HG02884 (cell line): ENCODE data around the gene CYS1.

ENCODE experiments used
- ATAC-seq: cut with Tn5 transposase; IDR thresholded peaks from one replicate; pipeline ENCODE4 v1.9.1; 2021; ENCODE audit warnings: mild to moderate bottlenecking, moderate library complexity; ENCODE audit not compliant: unreplicated experiment

CYS1 gene

GRCh38 chr2:10052216-10052615 is 28.0 kb downstream of the CYS1 start:
- ATAC-seq, result no peak

GRCh38 chr2:10048501-10049171 is 31.6 kb downstream of the CYS1 start:
- ATAC-seq, result no peak

DNA sequence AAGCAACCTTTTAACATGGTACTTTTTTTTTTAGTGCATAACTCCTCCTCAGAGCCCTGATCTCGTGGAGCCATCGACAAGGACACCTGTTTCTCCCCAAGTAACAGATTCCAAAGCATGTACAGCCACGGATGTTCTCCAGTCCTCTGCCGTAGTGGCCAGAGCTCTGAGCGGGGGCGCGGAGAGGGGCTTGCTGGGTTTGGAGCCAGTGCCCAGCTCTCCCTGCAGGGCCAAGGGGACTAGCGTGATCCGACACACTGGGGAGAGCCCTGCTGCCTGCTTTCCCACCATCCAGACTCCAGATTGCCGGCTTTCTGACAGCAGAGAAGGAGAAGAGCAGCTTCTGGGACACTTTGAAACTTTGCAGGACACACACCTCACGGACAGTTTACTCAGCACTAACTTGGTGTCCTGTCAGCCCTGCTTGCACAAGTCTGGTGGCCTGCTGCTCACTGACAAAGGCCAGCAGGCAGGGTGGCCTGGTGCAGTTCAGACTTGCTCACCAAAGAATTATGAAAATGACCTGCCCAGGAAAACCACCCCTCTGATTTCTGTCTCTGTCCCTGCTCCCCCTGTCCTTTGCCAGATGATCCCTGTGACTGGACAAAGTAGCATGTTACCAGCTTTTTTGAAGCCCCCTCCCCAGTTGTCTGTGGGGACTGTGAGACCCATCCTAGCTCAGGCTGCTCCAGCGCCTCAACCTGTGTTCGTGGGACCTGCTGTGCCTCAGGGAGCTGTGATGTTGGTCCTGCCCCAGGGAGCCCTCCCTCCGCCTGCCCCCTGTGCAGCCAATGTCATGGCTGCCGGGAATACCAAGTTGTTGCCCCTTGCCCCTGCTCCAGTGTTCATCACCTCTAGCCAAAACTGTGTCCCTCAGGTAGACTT is 32.4 kb downstream of the CYS1 start:
- no peak for ATAC-seq

DNA sequence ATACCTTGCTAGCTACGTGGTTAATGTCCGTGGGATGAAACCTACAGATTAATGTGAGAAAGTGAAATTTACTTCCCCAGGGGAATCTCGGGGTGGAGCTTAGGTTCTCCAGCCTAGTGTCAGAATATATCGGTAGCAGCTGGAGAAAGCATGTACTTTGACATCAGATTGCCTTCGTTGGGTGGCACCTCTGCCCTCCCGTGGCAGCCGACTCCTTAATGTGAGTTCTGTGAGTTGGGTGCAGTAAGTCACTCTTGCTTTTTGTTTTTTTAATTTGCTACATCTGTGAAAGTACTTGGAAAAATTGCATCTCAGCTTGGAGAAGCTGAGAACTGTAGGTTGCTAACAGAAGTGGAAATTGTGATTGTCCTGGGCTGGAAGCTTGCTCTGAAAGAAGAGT is 33.3 kb downstream of the CYS1 start:
- no peak for ATAC-seq

DNA sequence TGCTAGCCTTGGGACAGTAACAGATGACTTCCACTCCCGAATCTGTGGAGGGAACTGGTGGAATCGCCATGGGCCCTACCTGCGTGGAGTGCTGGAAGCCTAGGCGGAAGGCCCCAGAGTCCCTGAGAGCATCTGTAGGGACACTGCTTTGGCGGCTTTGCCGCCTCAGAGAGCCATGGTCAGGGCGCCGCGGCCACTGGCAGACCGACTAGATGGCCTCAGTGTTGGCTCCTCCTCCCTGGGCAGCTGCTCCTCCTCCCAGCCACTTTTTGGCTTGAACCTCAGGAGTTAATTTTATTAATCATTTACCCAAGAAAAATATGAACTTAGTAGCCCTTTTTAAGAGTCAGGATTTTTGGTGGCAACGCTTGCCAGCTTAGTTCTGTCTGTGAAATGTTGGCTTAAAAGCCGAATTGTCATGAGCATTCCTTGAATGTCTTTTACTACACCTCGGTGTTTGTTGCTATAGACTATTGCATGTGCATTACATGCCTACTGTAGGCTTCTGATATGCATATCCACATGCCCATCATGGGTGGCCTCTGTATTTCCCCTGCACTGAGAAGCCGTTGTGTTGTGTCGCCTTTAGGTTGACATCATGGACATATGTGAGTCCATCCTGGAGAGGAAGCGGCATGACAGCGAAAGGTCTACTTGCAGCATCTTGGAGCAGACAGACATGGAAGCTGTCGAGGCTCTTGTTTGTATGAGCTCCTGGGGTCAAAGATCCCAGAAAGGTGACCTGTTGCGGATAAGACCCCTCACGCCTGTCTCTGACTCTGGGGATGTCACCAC is 34.5 kb downstream of the CYS1 start:
- no peak for ATAC-seq

DNA sequence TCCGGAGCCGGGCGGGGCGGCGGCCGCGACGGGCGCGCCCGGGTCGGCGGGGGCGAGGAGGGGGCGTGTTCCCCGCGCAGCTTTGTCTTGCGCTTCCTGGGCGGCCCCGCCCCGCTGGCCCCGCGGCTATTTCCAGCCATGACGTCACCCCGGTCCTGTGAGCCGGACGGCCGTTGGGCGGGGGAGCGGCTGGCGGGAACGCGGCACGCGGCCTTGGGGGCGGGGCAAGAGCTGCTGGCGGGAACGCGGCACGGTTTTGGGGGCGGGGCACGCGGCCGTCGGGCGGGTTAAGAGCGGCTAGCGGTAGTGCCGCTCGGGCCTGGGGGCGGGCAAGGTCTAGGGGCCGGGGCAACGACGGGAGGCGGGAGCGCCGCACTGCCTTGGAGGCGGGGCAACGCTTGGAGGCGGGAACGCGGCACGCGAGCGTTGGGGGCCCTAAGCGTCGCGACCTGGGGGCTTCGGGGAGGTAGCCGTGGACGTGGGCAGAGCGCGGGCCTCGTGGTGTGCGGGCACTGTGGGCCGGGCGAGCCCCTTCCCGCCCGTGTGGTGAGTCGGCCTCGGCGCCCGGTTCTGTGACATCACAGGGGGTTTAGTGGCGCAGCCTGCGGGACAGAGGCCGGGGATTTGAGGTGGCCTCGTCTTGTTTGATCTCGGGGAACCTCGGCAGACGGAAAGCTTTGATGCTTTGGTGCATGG is 36.2 kb downstream of the CYS1 start:
- peak; percentile 47 for ATAC-seq

- peak; percentile 67 for ATAC-seq
Observed at GRCh38 chr2:10043256-10043905, 36.8 kb downstream of the CYS1 start, which contains the start of gene KLF11. KLF11 (plus strand) TSS chr2:10043550; CDS start chr2:10043717, 167 bp downstream.

- no peak for ATAC-seq
Observed at GRCh38 chr2:10042301-10043161, 37.7 kb downstream of the CYS1 start.

DNA sequence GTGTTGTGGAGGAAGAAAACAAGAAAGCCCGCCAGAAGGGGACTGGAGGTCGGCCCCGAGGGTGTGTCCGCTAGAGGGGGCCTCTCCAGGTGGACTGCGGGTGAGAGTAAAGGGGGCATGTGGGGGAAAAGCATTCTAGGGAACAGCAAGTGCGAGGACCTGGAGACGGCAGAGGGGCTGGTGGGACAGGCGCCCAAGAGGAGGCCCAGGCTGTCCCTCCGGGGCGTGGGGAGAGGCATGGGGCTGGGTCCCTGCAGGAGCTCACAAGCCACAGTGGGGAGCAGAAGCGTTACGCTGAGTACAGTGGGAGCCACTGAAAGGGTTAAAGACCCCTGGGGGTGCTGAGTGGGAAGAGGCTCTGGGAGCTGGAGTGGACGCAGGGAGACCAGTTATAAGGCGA is 38.5 kb downstream of the CYS1 start:
- ATAC-seq, result no peak

GRCh38 chr2:10039658-10040410 is 40.4 kb downstream of the CYS1 start:
- ATAC-seq, result no peak

- no peak for ATAC-seq
Observed at GRCh38 chr2:10038716-10039115, 41.5 kb downstream of the CYS1 start.

- no peak for ATAC-seq
Observed at GRCh38 chr2:10038123-10038522, 42.1 kb downstream of the CYS1 start.

GRCh38 chr2:10036095-10036884 is 43.9 kb downstream of the CYS1 start:
- no peak for ATAC-seq

DNA sequence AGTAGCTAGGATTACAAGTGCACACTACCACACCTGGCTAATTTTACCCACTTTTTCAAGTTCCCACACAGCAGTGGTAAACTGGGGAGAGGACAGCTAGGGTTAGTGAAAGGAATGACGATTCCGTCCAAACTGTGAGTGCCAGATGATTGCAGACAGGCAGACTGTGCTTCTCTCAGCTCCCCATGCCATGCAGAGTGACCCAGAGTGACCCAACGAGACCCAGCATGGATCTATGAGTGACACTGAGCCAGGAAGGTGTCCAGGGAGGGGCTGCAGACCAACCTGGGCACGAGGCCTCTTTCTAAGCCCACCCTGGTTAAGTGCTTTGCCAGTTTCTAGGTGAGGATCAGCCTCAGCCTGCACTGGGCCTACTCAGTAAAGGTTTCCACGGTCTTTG is 44.6 kb downstream of the CYS1 start:
- ATAC-seq, result no peak

- ATAC-seq, result no peak
Observed at GRCh38 chr2:10035053-10035422, 45.2 kb downstream of the CYS1 start.

- ATAC-seq, result no peak
Observed at GRCh38 chr2:10034333-10035052, 45.7 kb downstream of the CYS1 start.
